SU-DHL-6 (cell line): Measurements from ENCODE around the gene METAP1.

Source experiments
- H2AFZ ChIP-seq: fragments of 200-600 bp; sonication (generic); 2 replicates; pipeline ENCODE4 v1.6.1; 2014; ENCODE audit warnings: low read depth, mild to moderate bottlenecking, moderate library complexity, mixed read lengths, antibody characterized with exemption, low read length; ENCODE audit not compliant: severe bottlenecking
- H3F3A ChIP-seq: fragments of 200-600 bp; shearing (Covaris generic); 2 replicates; pipeline ENCODE4 v1.6.0; 2016; ENCODE audit warnings: antibody characterized with exemption, mild to moderate bottlenecking; ENCODE audit not compliant: insufficient read depth
- H3K27ac ChIP-seq: fragments of 200-600 bp; sonication (generic); 2 replicates; pipeline ENCODE4 v1.5.1; 2016; ENCODE audit warnings: low read depth, mild to moderate bottlenecking, low read length, moderate library complexity, mixed read lengths
- H3K27me3 ChIP-seq: fragments of 200-600 bp; sonication (generic), shearing (Covaris generic); 2 replicates; pipeline ENCODE4 v1.6.0; 2014; ENCODE audit warnings: mild to moderate bottlenecking, low read length
- H3K36me3 ChIP-seq: fragments of 200-600 bp; sonication (generic); 2 replicates; pipeline ENCODE4 v1.6.1; 2014; ENCODE audit warnings: mild to moderate bottlenecking, low read length, mixed read lengths
- H3K4me2 ChIP-seq: fragments of 300-600, 200-600 bp; shearing (Covaris generic), sonication (generic); 2 replicates; pipeline ENCODE4 v1.6.0; 2014; ENCODE audit warnings: low read length, low read depth, mild to moderate bottlenecking; ENCODE audit not compliant: poor library complexity, severe bottlenecking
- H3K4me3 ChIP-seq: fragments of 200-600 bp; sonication (generic); 2 replicates; pipeline ENCODE4 v1.5.1; 2014; ENCODE audit warnings: antibody characterized with exemption, low read length, mild to moderate bottlenecking, mixed read lengths; ENCODE audit not compliant: insufficient read depth, poor library complexity, severe bottlenecking
- H3K79me2 ChIP-seq: fragments of 200-600 bp; sonication (generic); 2 replicates; pipeline ENCODE4 v1.6.1; 2014; ENCODE audit warnings: mild to moderate bottlenecking, low read length, moderate library complexity; ENCODE audit not compliant: insufficient read depth
- H3K9ac ChIP-seq: fragments of 200-600 bp; sonication (generic); 2 replicates; pipeline ENCODE4 v1.7.0; 2014; ENCODE audit warnings: mild to moderate bottlenecking, low read length
- H3K9me2 ChIP-seq: fragments of 200-600 bp; sonication (generic); replicated peaks from 2 replicates; pipeline ENCODE4 v1.6.1; 2014; ENCODE audit warnings: low read length; ENCODE audit not compliant: insufficient read depth
- H3K9me3 ChIP-seq: fragments of 200-600 bp; sonication (generic); 2 replicates; pipeline ENCODE4 v1.6.1; 2014; ENCODE audit warnings: low read length, mixed read lengths; ENCODE audit not compliant: insufficient read depth
- H4K20me1 ChIP-seq: fragments of 200-600 bp; sonication (generic); 2 replicates; pipeline ENCODE4 v1.6.1; 2014; ENCODE audit warnings: low read depth, mild to moderate bottlenecking, antibody characterized with exemption, low read length, moderate library complexity, mixed read lengths
- EZH2phosphoT487 ChIP-seq: fragments of 200-600 bp; sonication (generic), shearing (Covaris generic); conservative IDR thresholded peaks from 2 replicates; pipeline ENCODE4 v1.6.1; 2018; ENCODE audit warnings: mild to moderate bottlenecking, antibody characterized with exemption, low read length, moderate library complexity, mixed read lengths
- TF ChIP-seq, protein P1 (sequence below): fragments of 200-600 bp; sonication (generic); IDR thresholded peaks from one replicate; pipeline ENCODE4 v1.5.1; 2017; ENCODE audit warnings: antibody characterized with exemption, mild to moderate bottlenecking, low read length, moderate library complexity; ENCODE audit not compliant: insufficient read depth, poor library complexity, severe bottlenecking

METAP1 gene

DNA sequence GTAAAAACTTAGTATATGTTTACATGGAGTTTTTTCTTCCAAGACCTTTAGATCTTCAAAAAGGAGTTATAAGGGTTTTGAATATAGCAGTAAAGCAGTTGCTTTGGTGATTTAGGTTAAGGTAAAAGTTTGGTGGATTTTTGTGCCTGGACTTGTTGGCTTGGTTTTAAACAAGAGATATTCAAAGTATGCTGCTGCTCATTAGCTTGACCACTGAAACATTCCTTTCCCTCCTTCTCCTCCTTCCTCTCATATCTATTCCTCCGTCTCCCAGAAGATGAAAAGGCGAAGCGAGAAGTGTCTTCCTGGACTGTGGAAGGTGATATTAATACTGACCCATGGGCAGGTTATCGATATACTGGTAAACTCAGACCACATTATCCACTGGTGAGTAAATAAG lies 38.4 kb downstream of the METAP1 start:
- Histone ChIP-seq H3K4me3 (no peak overlapping the region), H3K79me2 (peaks cover 4% of the 10 kb centered on the region; the same call in 1 of the 2 replicates), H3F3A (no peaks in the 10 kb centered on the region), H3K9me2 (no peaks in the 10 kb centered on the region), H3K4me2 (no peak overlapping the region), H3K27me3 (no peaks in the 10 kb centered on the region), H3K9ac (no peak overlapping the region), H3K27ac (no peak overlapping the region), H3K36me3 (peaks cover 7% of the 10 kb centered on the region; the same call in 1 of the 2 replicates), H4K20me1 (no peaks in the 10 kb centered on the region), H3K9me3 (no peaks in the 10 kb centered on the region), H2AFZ (no peak overlapping the region)
- TF ChIP-seq, protein P1, sequence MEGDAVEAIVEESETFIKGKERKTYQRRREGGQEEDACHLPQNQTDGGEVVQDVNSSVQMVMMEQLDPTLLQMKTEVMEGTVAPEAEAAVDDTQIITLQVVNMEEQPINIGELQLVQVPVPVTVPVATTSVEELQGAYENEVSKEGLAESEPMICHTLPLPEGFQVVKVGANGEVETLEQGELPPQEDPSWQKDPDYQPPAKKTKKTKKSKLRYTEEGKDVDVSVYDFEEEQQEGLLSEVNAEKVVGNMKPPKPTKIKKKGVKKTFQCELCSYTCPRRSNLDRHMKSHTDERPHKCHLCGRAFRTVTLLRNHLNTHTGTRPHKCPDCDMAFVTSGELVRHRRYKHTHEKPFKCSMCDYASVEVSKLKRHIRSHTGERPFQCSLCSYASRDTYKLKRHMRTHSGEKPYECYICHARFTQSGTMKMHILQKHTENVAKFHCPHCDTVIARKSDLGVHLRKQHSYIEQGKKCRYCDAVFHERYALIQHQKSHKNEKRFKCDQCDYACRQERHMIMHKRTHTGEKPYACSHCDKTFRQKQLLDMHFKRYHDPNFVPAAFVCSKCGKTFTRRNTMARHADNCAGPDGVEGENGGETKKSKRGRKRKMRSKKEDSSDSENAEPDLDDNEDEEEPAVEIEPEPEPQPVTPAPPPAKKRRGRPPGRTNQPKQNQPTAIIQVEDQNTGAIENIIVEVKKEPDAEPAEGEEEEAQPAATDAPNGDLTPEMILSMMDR: no peak
- no peak for TF ChIP-seq EZH2phosphoT487

GRCh38 chr4:99038213-99038612 lies 42.7 kb downstream of the METAP1 start:
- no peaks in the 10 kb centered on the region for H3K27me3 ChIP-seq
- H3K27ac ChIP-seq: no peak overlapping the region
- H3K79me2 ChIP-seq: no peaks in the 10 kb centered on the region
- no peaks in the 10 kb centered on the region for H3K9me3 ChIP-seq
- H3K9me2 ChIP-seq: no peaks in the 10 kb centered on the region
- no peaks in the 10 kb centered on the region for H4K20me1 ChIP-seq
- H3F3A ChIP-seq: no peaks in the 10 kb centered on the region
- TF ChIP-seq, protein P1: no peak
- TF ChIP-seq EZH2phosphoT487: no peak
- peaks cover 7% of the 10 kb centered on the region; the same call in 1 of the 2 replicates for H3K36me3 ChIP-seq
- no peak overlapping the region for H3K4me3 ChIP-seq
- no peak overlapping the region for H3K9ac ChIP-seq
- no peak overlapping the region for H2AFZ ChIP-seq
- H3K4me2 ChIP-seq: no peak overlapping the region

GRCh38 chr4:99043346-99043745 lies 47.8 kb downstream of the METAP1 start:
- Histone ChIP-seq H3K4me3 (no peak overlapping the region), H3K36me3 (no peaks in the 10 kb centered on the region; the same call in 1 of the 2 replicates), H2AFZ (no peak overlapping the region)

More at GRCh38 chr4:99043346-99043745, 47.8 kb downstream of the METAP1 start:
- Histone ChIP-seq H3K9me2 (no peaks in the 10 kb centered on the region), H3K79me2 (no peaks in the 10 kb centered on the region), H3K27ac (no peak overlapping the region), H3K4me2 (no peak overlapping the region), H4K20me1 (no peaks in the 10 kb centered on the region), H3K9ac (no peak overlapping the region), H3F3A (no peaks in the 10 kb centered on the region), H3K9me3 (no peaks in the 10 kb centered on the region), H3K27me3 (no peaks in the 10 kb centered on the region)
- no peak for TF ChIP-seq EZH2phosphoT487
- TF ChIP-seq, protein P1: no peak
